HG02884 (cell line): ENCODE results near the gene RPA1.
"Not testable (repeated sequence)": the region's sequence is repeated elsewhere in the genome, so short reads cannot be mapped to it uniquely, and the experiment has no call there.

ENCODE experiments used
- ATAC-seq: cut with Tn5 transposase; IDR thresholded peaks from one replicate; pipeline ENCODE4 v1.9.1; 2021; ENCODE audit warnings: mild to moderate bottlenecking, moderate library complexity; ENCODE audit not compliant: unreplicated experiment

RPA1 gene

DNA sequence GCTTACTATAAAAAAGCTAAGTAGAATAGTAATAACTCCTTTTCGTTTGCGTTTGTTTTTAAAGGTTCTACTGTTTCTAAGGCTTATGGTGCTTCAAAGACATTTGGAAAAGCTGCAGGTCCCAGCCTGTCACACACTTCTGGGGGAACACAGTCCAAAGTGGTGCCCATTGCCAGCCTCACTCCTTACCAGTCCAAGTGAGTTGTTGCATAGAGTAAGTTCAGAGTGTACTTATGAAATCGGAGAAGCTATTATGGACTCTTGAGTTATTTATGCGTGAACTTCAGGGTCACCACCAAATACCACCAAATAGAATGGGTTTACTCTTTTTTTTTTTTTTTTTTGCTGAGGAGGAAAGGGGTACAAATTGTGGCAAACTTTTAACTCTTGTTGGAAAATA is 45.8 kb downstream of the RPA1 start:
- no peak for ATAC-seq

DNA sequence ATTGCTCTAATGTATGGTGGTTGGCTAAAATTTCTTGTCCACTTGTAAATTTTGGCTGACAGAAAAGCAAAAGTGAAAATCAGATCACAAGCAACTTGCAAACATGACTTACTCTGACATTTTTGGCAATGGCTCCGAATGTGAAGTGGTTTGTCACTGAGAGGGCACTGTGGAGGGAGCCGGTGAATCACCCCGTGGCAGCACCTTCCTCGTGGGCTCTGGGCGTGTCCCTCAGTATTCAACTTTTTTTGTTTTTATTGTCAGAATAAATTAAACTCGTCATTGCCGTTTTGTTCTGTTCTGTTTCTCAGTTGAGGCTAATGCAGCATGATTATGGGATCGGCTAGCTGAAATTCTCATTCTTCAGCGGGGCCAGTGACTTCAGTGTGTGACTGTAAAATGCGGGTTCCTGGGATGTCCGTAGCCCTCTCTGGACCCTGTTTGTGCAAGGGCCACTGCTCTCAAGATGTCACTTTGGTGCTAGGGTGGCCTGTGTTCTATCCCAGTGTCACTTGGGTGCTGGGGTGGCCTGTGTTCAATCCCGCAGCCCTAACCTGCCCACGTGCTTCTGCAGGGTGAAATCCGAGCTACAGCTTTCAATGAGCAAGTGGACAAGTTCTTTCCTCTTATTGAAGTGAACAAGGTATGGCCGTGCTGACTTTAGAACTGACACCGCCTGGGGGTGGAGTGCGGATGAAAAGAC is 48.8 kb downstream of the RPA1 start:
- ATAC-seq, result no peak

DNA sequence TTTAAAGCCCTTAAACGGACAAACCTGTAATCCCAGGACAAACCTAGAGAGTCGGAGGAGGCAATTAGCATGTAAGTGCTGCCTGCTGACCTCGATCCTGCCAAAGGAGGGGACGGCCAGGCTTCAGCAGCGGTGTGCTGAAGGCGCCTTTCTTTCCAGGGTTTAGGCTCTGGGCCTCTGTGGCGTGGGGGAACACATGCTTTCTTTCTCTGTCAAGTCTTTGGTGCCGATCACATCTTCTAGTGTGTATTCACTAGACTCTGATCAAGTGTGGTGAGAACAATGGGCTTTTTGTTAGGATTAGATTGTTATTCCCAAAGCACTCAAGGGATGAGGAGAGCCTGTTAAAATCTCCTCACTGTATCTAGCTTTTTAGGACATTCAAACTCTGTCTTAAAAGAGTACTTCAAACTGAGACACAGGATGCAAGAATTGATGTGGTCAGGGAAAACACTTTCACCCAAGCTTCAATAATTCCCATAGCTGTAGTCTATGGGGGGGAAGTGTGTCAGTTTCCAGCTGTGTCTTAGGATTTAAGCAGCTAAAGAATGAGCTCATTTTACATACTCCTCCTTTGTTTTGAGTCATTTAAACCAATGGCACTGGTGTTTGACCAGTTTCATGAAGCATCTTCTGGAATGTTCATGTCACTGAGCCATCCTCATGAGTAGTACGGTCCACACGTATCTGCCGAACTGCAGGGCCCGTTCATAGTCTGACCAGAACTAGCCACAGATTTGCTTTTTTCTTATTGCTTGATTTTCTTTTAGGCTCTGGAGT is 51.2 kb downstream of the RPA1 start:
- no peak for ATAC-seq

DNA sequence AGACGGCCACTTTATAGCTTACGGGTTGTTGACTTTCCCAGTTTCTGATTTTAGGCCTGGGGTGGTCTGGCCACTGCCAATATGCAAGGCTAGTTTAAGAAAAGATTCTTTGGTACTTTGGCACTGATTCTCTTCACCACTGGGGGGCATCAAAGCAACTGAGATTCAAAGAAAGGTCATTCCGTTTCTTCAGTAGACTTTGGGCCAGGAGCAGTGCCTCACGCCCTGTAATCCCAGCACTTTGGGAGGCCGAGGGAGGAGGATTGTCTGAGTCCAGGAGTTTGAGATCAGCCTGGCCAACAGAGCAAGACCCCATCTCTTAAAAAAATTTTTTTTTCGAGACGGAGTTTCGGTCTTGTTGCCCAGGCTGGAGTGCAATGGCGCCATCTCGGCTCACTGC is 53.0 kb downstream of the RPA1 start:
- ATAC-seq, result no peak

DNA sequence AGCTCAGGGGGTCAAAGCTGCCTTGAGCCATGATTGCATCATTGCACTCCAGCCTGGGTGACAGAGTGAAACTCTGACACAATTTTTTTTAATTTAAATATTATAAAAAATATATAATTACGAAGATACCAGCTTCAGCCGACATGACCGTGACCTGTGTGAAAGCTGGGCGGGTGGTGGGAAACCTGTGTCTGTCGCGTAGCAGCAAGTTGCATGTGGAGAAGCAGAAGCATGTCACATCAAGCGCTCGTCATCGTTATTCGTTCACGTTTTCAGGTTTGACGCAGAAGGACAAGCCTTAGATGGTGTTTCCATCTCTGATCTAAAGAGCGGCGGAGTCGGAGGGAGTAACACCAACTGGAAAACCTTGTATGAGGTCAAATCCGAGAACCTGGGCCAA is 53.7 kb downstream of the RPA1 start:
- no peak for ATAC-seq

DNA sequence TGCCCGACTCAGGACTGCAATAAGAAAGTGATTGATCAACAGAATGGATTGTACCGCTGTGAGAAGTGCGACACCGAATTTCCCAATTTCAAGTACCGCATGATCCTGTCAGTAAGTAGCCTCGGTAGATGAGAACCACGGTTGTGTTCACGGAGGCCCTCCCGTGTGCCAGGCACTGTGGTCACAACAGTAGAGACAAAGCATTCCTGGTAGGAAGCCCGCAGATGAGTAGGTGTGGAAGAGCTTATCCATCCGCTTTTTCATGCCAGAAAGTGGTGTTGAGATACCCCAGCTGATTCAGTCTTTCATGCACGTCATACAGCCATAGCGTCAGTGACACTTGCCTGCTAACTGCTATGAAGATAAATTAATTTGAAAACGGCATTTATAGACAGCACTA is 58.9 kb downstream of the RPA1 start:
- no peak for ATAC-seq

DNA sequence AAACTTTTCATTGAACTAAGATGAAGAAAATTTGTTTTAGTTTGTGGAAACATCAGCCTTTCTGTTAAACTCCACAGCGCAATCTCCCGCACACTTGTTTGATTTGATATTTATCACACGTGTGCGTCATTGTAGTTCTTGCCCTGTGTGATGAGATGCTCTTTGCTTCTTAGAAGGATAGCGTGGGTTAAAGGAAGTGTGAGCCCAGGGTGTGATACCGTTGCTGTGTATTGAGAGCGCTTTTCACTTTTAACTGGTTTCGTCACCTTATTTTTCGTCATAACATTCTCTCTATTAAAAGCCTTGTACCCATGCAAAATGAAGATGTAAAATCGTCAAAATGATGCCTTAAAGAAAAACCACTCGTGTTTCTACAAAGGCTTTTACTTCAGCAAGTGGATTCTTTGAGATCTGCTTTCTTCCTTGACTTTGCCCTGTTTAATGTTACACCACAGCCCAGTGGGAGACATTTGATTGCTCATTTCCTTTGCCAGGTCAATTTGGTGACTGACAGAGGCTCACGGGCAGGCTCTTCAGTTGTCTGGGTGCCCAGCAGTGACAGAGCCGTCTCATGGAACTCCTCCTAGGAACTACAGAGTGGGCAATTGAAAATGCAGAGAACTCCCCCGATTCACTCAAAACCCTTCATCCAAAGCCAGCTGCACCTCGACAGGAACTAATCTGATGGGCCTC is 61.1 kb downstream of the RPA1 start:
- ATAC-seq, result no peak

DNA sequence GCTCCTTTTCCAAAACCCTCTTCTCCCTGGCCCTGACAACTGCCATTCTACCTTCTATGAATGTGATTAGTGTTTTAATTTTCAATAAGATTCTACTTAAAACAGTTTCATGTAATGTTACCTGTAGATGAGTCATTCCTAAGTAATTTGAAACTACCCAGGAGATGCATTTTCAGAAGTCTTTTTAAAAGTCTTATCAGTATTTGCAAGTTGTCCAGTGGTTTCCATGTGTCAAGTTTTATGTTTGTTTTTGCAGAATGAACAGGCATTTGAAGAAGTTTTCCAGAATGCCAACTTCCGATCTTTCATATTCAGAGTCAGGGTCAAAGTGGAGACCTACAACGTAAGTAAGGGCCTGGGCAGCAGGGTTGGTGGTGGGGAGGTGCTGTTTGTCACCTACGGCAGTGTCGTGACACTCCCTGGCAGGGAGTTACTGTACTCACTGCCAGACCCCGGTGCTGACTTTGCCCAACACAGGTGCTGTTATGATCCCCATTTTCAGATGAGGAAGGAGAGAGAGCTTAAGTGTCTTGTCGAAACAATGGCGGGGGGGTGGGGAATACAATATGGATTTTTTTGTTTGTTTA is 65.0 kb downstream of the RPA1 start:
- no peak for ATAC-seq

DNA sequence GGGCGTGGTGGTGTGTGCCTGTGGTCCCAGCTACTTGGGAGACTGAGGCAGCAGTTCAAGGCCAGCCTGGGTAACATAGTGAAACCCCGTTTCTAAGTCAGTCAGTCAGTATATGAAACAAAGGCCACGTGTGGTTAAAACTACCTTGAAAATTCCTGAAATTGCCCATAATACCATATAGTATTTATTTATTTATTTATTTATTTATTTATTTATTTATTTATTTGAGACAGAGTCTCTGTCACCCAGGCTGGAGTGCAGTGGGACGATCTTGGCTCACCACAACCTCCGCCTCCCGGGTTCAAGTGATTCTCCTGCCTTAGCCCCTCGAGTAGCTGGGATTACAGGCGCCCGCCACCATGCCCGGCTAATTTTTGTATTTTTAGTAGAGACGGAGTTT is 65.7 kb downstream of the RPA1 start:
- ATAC-seq, result not testable (repeated sequence)

DNA sequence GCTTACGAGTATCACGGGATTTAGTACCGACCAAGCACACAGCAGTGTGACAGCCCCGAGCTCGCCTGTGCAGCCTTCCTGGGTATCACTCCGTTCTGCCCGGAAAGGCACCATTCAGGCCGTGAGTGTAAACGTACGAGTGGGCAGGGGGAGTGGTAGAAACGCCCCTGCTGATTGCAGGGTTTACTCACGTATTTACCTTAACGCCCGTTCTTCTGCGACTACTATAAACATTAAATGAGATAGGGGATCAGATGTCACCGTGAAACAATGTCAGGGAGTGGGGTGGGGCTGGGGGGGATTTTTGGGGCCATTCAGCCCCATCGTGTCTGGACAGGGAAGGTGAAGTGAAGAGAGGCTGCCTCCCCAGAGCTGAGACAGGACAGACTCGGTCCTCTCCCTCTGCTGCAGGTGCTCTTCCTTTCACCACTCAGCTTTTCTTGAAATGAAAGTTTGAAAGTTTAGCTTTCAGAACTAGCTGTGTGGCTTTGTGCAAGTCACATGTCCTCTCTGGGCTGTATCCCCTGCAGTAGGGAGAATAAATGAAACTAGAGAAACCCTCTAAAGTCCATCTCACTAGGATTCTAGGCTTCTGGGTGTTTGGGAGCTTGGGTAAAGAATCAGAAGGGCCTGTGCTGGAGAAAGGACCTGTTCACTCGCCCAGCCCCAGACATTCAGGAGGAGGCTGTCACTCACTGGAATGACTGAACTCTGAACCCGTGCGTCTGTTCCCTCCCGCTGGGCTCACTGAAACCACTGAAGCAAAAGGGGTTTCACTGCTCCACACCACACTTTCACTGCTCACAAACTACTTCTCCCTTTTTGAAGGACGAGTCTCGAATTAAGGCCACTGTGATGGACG is 66.7 kb downstream of the RPA1 start:
- ATAC-seq, result no peak

DNA sequence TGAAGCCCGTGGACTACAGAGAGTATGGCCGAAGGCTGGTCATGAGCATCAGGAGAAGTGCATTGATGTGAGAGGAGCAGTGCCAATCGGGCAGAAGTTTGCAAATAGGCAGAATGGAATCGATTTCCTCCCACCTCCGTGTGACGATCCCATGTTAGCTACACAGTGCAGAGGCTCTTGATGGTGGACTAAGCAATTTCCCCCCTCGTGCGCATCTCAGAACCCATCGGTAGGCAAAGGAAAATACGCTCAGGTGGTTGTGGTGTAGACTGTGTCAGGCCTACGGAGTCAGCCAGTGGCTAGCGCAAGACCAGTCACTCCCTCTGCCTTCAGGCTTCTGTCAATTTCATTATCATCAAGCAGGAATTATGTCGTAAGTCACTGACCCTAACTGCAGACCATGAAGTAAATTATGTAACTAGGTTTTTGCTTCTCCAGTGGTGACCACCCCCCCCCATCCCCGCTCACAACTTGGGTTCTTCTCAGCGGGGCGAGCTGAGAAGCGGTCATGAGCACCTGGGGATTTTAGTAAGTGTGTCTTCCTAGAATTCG is 67.4 kb downstream of the RPA1 start:
- ATAC-seq, result no peak

DNA sequence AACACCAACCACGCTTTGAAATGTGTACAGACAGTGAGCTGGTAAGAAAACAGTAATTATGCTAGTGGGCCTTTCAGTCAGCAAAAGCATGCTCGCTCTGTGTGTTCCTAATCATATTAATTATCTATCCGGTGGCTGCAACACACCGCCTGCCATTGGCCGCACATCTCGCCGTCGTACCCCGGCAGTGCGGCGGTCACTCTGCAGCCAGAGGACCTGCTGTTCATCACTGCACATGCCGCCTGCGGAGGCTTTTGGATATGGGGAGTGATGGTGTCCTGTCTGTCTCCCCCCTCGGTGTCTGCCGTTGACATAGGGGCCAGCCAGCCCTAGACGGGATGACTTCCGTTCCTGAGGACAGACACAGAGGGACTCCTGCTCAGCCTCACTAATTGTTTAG is 68.5 kb downstream of the RPA1 start:
- no peak for ATAC-seq

DNA sequence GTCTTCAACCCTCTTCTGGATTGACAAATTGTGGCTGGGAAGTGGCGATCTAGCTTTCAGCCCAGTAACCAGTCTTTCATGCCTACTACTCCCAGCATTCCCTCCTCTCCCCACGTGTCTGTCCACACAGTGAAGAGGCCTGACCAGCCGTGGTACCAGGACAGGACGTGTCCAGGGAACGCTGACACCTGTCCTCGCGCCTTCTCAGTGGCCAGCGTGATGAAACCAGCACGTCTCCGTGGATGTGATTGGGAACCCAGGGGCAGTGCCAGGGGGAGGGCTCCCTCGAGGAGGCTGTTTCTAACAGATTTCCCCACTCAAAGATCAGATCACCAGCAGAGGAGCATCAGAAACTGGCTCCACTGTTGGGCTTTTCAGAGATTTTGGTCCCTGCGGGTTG is 69.1 kb downstream of the RPA1 start:
- no peak for ATAC-seq

DNA sequence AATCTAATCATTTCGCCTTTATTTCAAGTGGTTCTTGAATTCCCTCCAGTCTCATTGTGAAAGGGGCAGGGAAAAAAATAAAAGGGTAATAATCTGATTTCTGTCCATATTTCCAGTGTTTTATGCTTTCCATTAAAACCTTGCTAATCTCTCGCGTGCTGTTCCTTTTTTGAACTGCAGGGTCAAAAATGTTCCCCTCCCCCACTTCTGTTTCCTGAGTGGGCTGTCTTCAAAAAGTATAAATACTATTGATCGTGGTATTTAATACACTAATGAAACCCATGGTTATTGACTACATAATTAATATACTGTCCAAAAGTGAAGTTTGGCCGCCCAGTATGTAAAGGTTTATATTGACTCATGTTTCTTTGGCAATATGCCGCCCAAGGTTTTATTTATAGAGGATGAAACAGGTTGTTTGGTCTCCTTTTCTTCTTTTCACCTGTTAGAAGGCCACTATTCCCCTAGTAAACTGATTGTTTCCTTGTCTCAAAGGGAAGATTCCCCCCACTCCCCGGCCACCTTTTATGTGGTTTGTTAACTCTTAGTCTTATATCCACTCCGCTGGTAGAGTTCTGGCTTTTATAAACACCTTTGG is 69.7 kb downstream of the RPA1 start:
- ATAC-seq, result no peak

DNA sequence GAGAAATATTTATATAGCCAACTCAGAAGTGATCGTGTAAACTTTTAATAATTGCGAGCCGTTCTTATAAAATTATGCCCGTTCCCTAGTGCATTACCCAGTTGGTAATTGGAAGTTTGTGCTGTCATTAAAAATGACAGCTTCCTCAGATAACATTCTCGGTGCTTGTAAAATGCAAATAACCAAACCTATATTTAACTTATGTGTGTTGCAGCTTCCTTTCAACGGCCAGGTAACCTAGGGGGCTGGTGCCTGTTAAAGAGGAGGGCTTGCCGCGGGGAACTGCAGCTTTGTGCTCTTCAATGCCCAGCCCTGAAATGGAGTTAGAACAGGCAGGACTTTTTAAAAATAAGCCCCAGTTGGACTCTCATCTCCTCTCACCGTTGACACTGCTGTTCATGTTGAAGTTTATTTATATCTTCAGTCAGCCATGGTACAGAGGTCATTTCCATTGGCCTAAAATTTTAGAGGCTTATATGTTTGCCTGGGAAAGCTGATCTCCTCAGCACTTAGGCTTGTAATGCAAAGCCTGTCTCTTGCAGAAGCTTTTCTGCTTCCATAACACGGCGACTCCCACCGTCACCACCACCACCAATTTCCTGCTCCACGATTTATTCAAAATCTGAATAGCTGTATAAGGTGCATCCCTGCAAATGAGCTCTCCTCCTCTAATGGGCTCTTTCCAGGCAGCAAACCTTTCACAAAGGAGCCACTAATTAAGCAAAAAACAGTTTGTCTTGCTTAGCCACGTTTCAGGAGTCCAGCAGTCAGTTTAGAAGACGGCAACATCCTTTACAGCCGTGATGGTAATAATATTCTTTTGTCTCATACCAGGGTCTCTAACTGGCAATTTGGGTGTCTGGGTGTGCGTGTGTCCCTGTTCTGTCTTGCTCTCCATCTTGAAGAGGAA is 74.7 kb downstream of the RPA1 start:
- no peak for ATAC-seq

DNA sequence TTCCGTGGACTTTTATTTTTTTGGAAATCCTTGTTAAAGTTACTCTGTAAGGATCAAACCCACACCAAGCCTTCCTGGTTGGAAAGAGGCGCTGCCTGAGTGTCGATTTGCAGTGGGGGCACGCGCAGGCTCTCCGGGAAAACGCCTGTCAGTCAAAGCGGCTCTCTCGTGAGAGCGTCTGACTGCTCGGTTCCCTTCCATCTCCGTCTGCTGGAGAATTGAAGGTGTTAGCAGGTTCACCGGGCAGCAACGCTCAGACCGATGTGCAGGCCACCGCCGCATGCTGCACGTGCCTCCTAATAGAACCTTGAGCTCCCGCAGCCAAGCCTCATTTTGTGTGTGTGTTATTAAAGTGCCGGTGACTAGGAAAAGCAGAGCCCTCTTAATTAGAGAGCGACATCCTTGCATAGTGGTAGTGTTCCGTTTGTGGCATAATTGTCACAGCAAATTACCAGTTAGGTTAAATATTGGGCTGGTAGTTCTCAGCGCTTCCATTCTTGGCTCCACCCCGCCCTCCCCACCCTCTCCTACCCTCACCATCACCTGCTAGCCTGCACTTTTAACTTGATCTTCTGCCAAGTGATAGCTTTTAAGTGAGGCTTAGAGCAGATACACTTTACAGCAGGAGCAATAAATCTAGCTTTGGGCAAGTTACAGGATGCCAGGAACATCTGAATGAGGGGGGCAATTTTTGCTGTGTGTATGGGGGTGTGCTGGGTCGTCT is 75.5 kb downstream of the RPA1 start:
- ATAC-seq, result no peak

DNA sequence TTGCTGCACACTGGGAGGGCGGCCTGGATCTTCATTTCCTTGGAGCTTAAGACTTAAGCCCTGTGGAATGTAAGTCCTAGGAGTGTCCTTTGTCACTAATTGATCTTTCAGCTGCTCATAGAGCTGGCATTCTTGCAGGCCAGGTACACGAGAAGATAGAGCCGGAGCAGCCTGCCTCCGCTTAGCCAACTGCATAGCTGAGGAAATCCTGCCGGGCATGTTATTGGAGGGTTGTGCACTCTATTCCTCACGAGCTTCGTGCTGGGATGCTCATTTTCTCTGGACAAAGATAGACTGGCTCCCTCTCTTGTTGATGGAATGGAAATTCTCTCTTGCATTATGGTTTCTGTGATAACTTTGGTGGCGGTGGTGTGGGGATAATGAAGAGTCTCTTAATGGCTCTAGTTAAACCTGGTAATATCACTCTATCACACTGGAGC is 76.9 kb downstream of the RPA1 start:
- ATAC-seq, result no peak

DNA sequence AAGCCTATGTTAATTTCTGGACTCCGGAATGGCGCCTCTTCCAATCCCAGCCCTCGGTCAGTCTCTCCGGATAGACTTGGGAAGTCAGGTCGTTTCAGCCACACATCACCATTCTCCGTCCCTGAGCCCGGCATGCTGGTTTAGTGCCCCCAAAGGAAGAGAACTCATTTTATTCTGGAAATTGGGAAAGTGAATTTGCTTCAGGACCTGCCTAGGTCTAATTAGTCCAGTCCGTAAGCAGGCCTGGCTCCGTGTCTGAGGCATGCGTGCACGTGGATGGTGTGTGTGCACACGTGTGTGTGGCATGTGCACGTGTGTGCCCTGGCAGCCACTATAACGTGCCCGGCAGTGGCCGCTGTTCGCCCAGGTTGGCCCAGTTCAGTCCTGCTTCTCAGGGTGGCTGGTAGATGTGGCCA is 77.4 kb downstream of the RPA1 start:
- no peak for ATAC-seq
